WTC11 (cell line): ENCODE data around the gene SDS. TPM values are rescaled to one million over a fixed set of nuclear protein-coding genes. Genes with fewer than 3 reads are reported as not detected.

Source experiments
- ATAC-seq: fragments of 200-7000 bp; cut with Tn5 transposase; 2 replicates; pipeline ENCODE4 v1.10.0; 2021; ENCODE audit warnings: mild to moderate bottlenecking, moderate library complexity
- CTCF ChIA-PET: fragments of 300-600 bp; sonication (Branson Sonifier 250); formaldehyde crosslinking; loops from one replicate; lab custom pipeline; 2021; ENCODE audit warnings: antibody characterized with exemption; lab: Charles Lee
- POLR2A ChIA-PET: fragments of 350-600 bp; sonication (Branson Sonifier 250); formaldehyde crosslinking; loops from one replicate; lab custom pipeline; 2021; ENCODE audit warnings: antibody characterized with exemption; lab: Charles Lee
- DNase-seq: peaks from one replicate; pipeline ENCODE4 v3.0.0; 2021; ENCODE audit warnings: low spot score
- H3K27ac Mint-ChIP-seq: 2 replicates; pipeline ENCODE4 v1.8.0; 2021; ENCODE audit warnings: mixed read lengths
- H3K27me3 Mint-ChIP-seq: 2 replicates; pipeline ENCODE4 v1.8.0; 2021; ENCODE audit warnings: low read depth, mild to moderate bottlenecking, moderate library complexity, mixed read lengths
- H3K36me3 Mint-ChIP-seq: 2 replicates; pipeline ENCODE4 v1.8.0; 2021; ENCODE audit warnings: mixed read lengths
- H3K4me1 Mint-ChIP-seq: 2 replicates; pipeline ENCODE4 v1.8.0; 2022; ENCODE audit warnings: mixed read lengths
- H3K4me3 Mint-ChIP-seq: 2 replicates; pipeline ENCODE4 v1.8.0; 2021; ENCODE audit warnings: mild to moderate bottlenecking, moderate library complexity, mixed read lengths
- H3K9me3 Mint-ChIP-seq: 2 replicates; pipeline ENCODE4 v1.8.0; 2021; ENCODE audit warnings: mixed read lengths
- AFF4 ChIP-seq: sonication (generic); formaldehyde crosslinking; IDR thresholded peaks from 2 replicates; pipeline ENCODE4 v1.8.1; 2023; ENCODE audit warnings: mild to moderate bottlenecking, missing genetic modification reagents, borderline replicate concordance
- ATF3 ChIP-seq: sonication (generic); formaldehyde crosslinking; conservative IDR thresholded peaks from 2 replicates; pipeline ENCODE4 v1.8.1; 2022; ENCODE audit warnings: mild to moderate bottlenecking, missing genetic modification reagents
- ATF6 ChIP-seq: sonication (generic); formaldehyde crosslinking; IDR thresholded peaks from 2 replicates; pipeline ENCODE4 v1.8.1; 2023; ENCODE audit warnings: mild to moderate bottlenecking, missing genetic modification reagents
- FOXJ3 ChIP-seq: sonication (generic); formaldehyde crosslinking; IDR thresholded peaks from 2 replicates; pipeline ENCODE4 v1.9.0; 2021; ENCODE audit warnings: missing genetic modification reagents, mild to moderate bottlenecking, borderline replicate concordance
- GABPB1 ChIP-seq: sonication (generic); formaldehyde crosslinking; IDR thresholded peaks from 2 replicates; pipeline ENCODE4 v1.8.1; 2023; ENCODE audit warnings: mild to moderate bottlenecking, missing genetic modification reagents
- JAZF1 ChIP-seq: fragments of 250-450 bp; sonication (Bioruptor Pico); IDR thresholded peaks from 2 replicates; pipeline ENCODE4 v1.9.0; 2021; ENCODE audit warnings: moderate library complexity, mild to moderate bottlenecking, inconsistent platforms
- JUN ChIP-seq: sonication (generic); formaldehyde crosslinking; IDR thresholded peaks from 2 replicates; pipeline ENCODE4 v1.8.0; 2023; ENCODE audit warnings: mild to moderate bottlenecking, missing genetic modification reagents
- MXD4 ChIP-seq: fragments of 250-450 bp; sonication (Bioruptor Pico); IDR thresholded peaks from 2 replicates; pipeline ENCODE4 v1.8.0; 2021; ENCODE audit warnings: mild to moderate bottlenecking, moderate library complexity, borderline replicate concordance
- NFYB ChIP-seq: sonication (generic); formaldehyde crosslinking; conservative IDR thresholded peaks from 2 replicates; pipeline ENCODE4 v1.8.0; 2022; ENCODE audit warnings: low read depth, missing genetic modification reagents
- NR1H2 ChIP-seq: sonication (generic); formaldehyde crosslinking; IDR thresholded peaks from 2 replicates; pipeline ENCODE4 v1.9.0; 2021; ENCODE audit warnings: mild to moderate bottlenecking, moderate library complexity, missing genetic modification reagents
- PRDM15 ChIP-seq: sonication (generic); formaldehyde crosslinking; IDR thresholded peaks from 2 replicates; pipeline ENCODE4 v1.8.0; 2022; ENCODE audit warnings: missing genetic modification reagents
- PRRX2 ChIP-seq: fragments of 250-450 bp; sonication (Bioruptor Pico); IDR thresholded peaks from 2 replicates; pipeline ENCODE4 v1.8.0; 2021; ENCODE audit warnings: mild to moderate bottlenecking
- RELA ChIP-seq: sonication (generic); formaldehyde crosslinking; IDR thresholded peaks from 2 replicates; pipeline ENCODE4 v1.8.1; 2022; ENCODE audit warnings: missing genetic modification reagents, mild to moderate bottlenecking, borderline replicate concordance
- SMAD3 ChIP-seq: sonication (generic); formaldehyde crosslinking; IDR thresholded peaks from 2 replicates; pipeline ENCODE4 v1.8.0; 2022; ENCODE audit warnings: missing genetic modification reagents, mild to moderate bottlenecking, borderline replicate concordance
- SMAD4 ChIP-seq: sonication (generic); formaldehyde crosslinking; IDR thresholded peaks from 2 replicates; pipeline ENCODE4 v1.8.0; 2022; ENCODE audit warnings: mild to moderate bottlenecking, missing genetic modification reagents
- ZNF138 ChIP-seq: sonication (generic); formaldehyde crosslinking; conservative IDR thresholded peaks from 2 replicates; pipeline ENCODE4 v1.8.1; 2022; ENCODE audit warnings: mild to moderate bottlenecking, moderate library complexity, missing genetic modification reagents
- ZNF232 ChIP-seq: sonication (generic); formaldehyde crosslinking; IDR thresholded peaks from 2 replicates; pipeline ENCODE4 v1.8.0; 2022; ENCODE audit warnings: mild to moderate bottlenecking, missing genetic modification reagents
- ZSCAN18 ChIP-seq: fragments of 250-450 bp; sonication (Bioruptor Pico); IDR thresholded peaks from 2 replicates; pipeline ENCODE4 v2.1.2; 2022; ENCODE audit warnings: mild to moderate bottlenecking, moderate library complexity
- total RNA-seq: library from RNA; stranded (reverse); gene quantifications from 3 replicates; pipeline ENCODE4 v1.2.3, GENCODE V29; 2021

The SDS gene
- total RNA-seq, 1 experiment from 2014 or later: 0.31 TPM

- TF ChIP-seq AFF4 (CRISPR knock-in tag) (no peak), PRRX2 (CRISPR knock-in tag) (no peak), NR1H2 (no peak), JAZF1 (CRISPR knock-in tag) (no peak), ATF3 (CRISPR knock-in tag) (no peak)
Measured at GRCh38 chr12:113420996-113421595, 17.4 kb upstream of the SDS start (continued).

GRCh38 chr12:113418213-113418879 lies 14.7 kb upstream of the SDS start:
- Mint-ChIP-seq H3K4me1 (peaks cover 15% of the 10 kb centered on the region), H3K36me3 (no peaks in the 10 kb centered on the region), H3K27ac (no peak overlapping the region), H3K27me3 (no peaks in the 10 kb centered on the region), H3K4me3 (no peak overlapping the region), H3K9me3 (no peaks in the 10 kb centered on the region)
- POLR2A ChIA-PET: no interaction called here
- DNase-seq (no peak), ATAC-seq (no peak)
- CTCF ChIA-PET: interaction anchor here (0.6 to 1.0 kb wide), 3 partner anchors 21 to 150 kb away, joined by 3 read pairs; no protein-coding TSS in a partner anchor
- TF ChIP-seq GABPB1 (CRISPR knock-in tag): peak; percentile 75; the same call in 1 of the 2 replicates
- no peak for TF ChIP-seq RELA (CRISPR knock-in tag)
- no peak for TF ChIP-seq JUN (CRISPR knock-in tag)
- no peak for TF ChIP-seq MXD4
- no peak for TF ChIP-seq FOXJ3 (CRISPR knock-in tag)

- Mint-ChIP-seq H3K27me3 (no peaks in the 10 kb centered on the region), H3K4me1 (peaks cover 6% of the 10 kb centered on the region), H3K4me3 (no peak overlapping the region), H3K36me3 (no peaks in the 10 kb centered on the region), H3K27ac (no peak overlapping the region), H3K9me3 (no peaks in the 10 kb centered on the region)
- POLR2A ChIA-PET: interaction anchor here (0.5 to 0.6 kb wide), 2 partner anchors 58 to 606 kb away, joined by 3 to 4 read pairs; no protein-coding TSS in a partner anchor
- CTCF ChIA-PET: interaction anchor here (1.0 kb wide), 2 partner anchors 8 to 9 kb away, joined by 3 to 7 read pairs; no protein-coding TSS in a partner anchor
- DNase-seq: no peak
- peak; percentile 26; the same call in 1 of the 2 replicates for ATAC-seq
- TF ChIP-seq PRDM15 (CRISPR knock-in tag) (no peak), ATF6 (CRISPR knock-in tag) (no peak), SMAD4 (CRISPR knock-in tag) (no peak), ZNF138 (CRISPR knock-in tag) (no peak), SMAD3 (CRISPR knock-in tag) (no peak), NFYB (CRISPR knock-in tag) (no peak), MXD4 (no peak), ZNF232 (CRISPR knock-in tag) (no peak), ZSCAN18 (CRISPR knock-in tag) (no peak)
Measured at GRCh38 chr12:113416091-113416754, 12.5 kb upstream of the SDS start.
